Loucy (cell line): ENCODE measurements around the gene SHISA4.

Experiments
- EZH2phosphoT487 ChIP-seq: fragments of 200-600 bp; IDR thresholded peaks from 2 replicates; pipeline ENCODE4 v1.6.1; 2018; ENCODE audit warnings: antibody characterized with exemption, mild to moderate bottlenecking, moderate library complexity, borderline replicate concordance
- TF ChIP-seq, protein P1 (sequence below): fragments of 200-600 bp; sonication (generic); conservative IDR thresholded peaks from 2 replicates; pipeline ENCODE4 v1.5.1; 2014; ENCODE audit warnings: mild to moderate bottlenecking, antibody characterized with exemption, low read length

DNA sequence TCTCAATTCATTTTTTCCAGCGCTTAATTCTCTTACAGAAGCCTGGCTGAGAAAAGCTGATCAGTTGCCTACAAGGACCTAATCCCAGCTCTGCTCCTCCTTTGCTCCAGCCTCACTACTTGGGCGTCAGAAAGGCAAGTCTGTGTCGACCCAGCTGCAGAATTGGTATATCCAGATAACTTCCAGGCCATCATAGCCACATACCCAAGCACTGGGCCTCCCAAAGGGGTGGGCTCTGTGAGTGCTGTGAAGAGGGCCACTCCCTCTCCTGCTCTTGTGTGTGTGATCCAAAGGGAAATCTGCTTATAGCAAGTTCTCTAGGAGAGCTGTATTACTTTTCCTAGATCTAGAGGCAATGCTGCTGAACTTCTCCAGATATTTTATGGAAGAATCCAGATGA, 39.6 kb downstream of the SHISA4 start:
- TF ChIP-seq, protein P1, sequence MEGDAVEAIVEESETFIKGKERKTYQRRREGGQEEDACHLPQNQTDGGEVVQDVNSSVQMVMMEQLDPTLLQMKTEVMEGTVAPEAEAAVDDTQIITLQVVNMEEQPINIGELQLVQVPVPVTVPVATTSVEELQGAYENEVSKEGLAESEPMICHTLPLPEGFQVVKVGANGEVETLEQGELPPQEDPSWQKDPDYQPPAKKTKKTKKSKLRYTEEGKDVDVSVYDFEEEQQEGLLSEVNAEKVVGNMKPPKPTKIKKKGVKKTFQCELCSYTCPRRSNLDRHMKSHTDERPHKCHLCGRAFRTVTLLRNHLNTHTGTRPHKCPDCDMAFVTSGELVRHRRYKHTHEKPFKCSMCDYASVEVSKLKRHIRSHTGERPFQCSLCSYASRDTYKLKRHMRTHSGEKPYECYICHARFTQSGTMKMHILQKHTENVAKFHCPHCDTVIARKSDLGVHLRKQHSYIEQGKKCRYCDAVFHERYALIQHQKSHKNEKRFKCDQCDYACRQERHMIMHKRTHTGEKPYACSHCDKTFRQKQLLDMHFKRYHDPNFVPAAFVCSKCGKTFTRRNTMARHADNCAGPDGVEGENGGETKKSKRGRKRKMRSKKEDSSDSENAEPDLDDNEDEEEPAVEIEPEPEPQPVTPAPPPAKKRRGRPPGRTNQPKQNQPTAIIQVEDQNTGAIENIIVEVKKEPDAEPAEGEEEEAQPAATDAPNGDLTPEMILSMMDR, result no peak
- TF ChIP-seq EZH2phosphoT487, result no peak
